ENCODE results near the gene DPYSL4.

GRCh38 chr10:132205650-132206376 is 19.1 kb downstream of the DPYSL4 start:
- TF ChIP-seq CTCF (IDR thresholded peaks at IDR 0.05): no peak
- TF ChIP-seq POLR2A (IDR thresholded peaks at IDR 0.05): no peak

All from adrenal gland (tissue), 5 donors.